HCT116 (cell line): ENCODE measurements around the gene ABHD10. TPM values are rescaled to one million over a fixed set of nuclear protein-coding genes. Genes with fewer than 3 reads are reported as not detected.
A peak's percentile ranks its signal among the peaks of the same experiment; 100 is the strongest.

Source experiments
- ATAC-seq: fragments of 200-7000 bp; cut with Tn5 transposase; 2 replicates; pipeline ENCODE4 v1.9.1; 2020; ENCODE audit warnings: mild to moderate bottlenecking, moderate library complexity
- BruUV-seq: library from RNA; stranded (reverse); fragments of 400-500 nt; replicated peaks from 2 replicates; lab custom pipeline; 2021; lab: Mats Ljungman, UMichigan
- CTCF ChIA-PET: fragments of 300-600 bp; sonication (Branson Sonifier 250); formaldehyde crosslinking; loops from one replicate; lab custom pipeline; 2021; ENCODE audit warnings: antibody characterized with exemption; lab: Charles Lee
- POLR2A ChIA-PET: fragments of 300-600, 350-600 bp; sonication (Branson Sonifier 250); formaldehyde crosslinking; loops from one replicate; lab custom pipeline; 2021; ENCODE audit warnings: antibody characterized with exemption; lab: Charles Lee
- RAD21 ChIA-PET, 2 experiments: fragments of 300-600 bp; sonication (Branson Sonifier 250); formaldehyde crosslinking; loops; one replicate each; lab custom pipeline; 2023; ENCODE audit warnings: low total read pairs in 2 of 2; ENCODE audit not compliant: uncharacterized antibody in 2 of 2, unreplicated experiment in 2 of 2, low non-redundant PET in 1 of 2; lab: Charles Lee
- DNase-seq: peaks from one replicate; pipeline ENCODE4 v3.0.0-alpha.2; 2010; ENCODE audit warnings: low read depth, low spot score
- H2AFZ ChIP-seq: fragments of 200-600 bp; shearing (Covaris generic), sonication (generic); 2 replicates; pipeline ENCODE4 v1.6.1; 2017; ENCODE audit warnings: low read depth, mixed run types, mixed read lengths, antibody characterized with exemption, low read length; ENCODE audit not compliant: poor library complexity, severe bottlenecking
- H3K27ac ChIP-seq: 2 replicates; pipeline ENCODE4 v1.5.1; 2012; ENCODE audit warnings: low read depth, low read length
- H3K27me3 ChIP-seq: fragments of 200-600 bp; sonication (generic); 2 replicates; pipeline ENCODE4 v1.6.1; 2016; ENCODE audit warnings: mixed run types, low read length, mixed read lengths; ENCODE audit not compliant: insufficient read depth
- H3K36me3 ChIP-seq, 2 experiments: fragments of 200-500 bp in 1 of 2; fragments of 200-600 bp in 1 of 2; sonication (Bioruptor generic) in 1 of 2; sonication (generic) in 1 of 2; 2 replicates each; pipeline versions ENCODE4 v1.5.1 to v1.6.1; 2014 to 2016; ENCODE audit warnings: low read length in 2 of 2, inconsistent platforms in 1 of 2, mixed read lengths in 1 of 2, mixed run types in 1 of 2; ENCODE audit not compliant: insufficient read depth in 2 of 2, control insufficient read depth in 1 of 2
- H3K4me1 ChIP-seq, 2 experiments: fragments of 200-600 bp in 1 of 2; sonication (generic) in 1 of 2; 2 replicates each; pipeline versions ENCODE4 v1.5.1 to v1.6.1; 2012 to 2017; ENCODE audit warnings: low read length in 2 of 2, inconsistent platforms in 1 of 2, mild to moderate bottlenecking in 1 of 2, mixed read lengths in 1 of 2, mixed run types in 1 of 2, moderate library complexity in 1 of 2; ENCODE audit not compliant: insufficient read depth in 2 of 2, control insufficient read depth in 1 of 2
- H3K4me2 ChIP-seq: fragments of 200-600 bp; sonication (generic); 2 replicates; pipeline ENCODE4 v1.6.1; 2017; ENCODE audit warnings: mixed run types, low read length, mixed read lengths
- H3K4me3 ChIP-seq, 2 experiments: fragments of 200-600 bp in 1 of 2; sonication (generic) in 1 of 2; replicated peaks in 1 of 2; 2 replicates each; pipeline ENCODE4 v1.5.1; 2011 to 2016; ENCODE audit warnings: low read length in 2 of 2, control low read depth in 1 of 2, low read depth in 1 of 2, mild to moderate bottlenecking in 1 of 2, mixed read lengths in 1 of 2, mixed run types in 1 of 2
- H3K79me2 ChIP-seq: fragments of 200-600 bp; sonication (generic); 2 replicates; pipeline ENCODE4 v1.6.1; 2017; ENCODE audit warnings: mild to moderate bottlenecking, mixed run types, low read length, moderate library complexity, mixed read lengths; ENCODE audit not compliant: insufficient read depth
- H3K9ac ChIP-seq: fragments of 200-600 bp; sonication (generic); 2 replicates; pipeline ENCODE4 v1.6.1; 2016; ENCODE audit warnings: low read length, mixed read lengths
- H3K9me2 ChIP-seq: fragments of 200-600 bp; sonication (generic), shearing (Covaris generic); 2 replicates; pipeline ENCODE4 v1.6.1; 2017; ENCODE audit warnings: mixed run types, mild to moderate bottlenecking, moderate library complexity; ENCODE audit not compliant: insufficient read depth
- H3K9me3 ChIP-seq, 2 experiments: fragments of 200-500 bp in 1 of 2; fragments of 200-600 bp in 1 of 2; sonication (Bioruptor generic) in 1 of 2; sonication (generic) in 1 of 2; 2 replicates each; pipeline ENCODE4 v1.6.1; 2014 to 2017; ENCODE audit warnings: low read length in 2 of 2, mixed read lengths in 2 of 2, inconsistent platforms in 1 of 2, low read depth in 1 of 2, mild to moderate bottlenecking in 1 of 2, mixed run types in 1 of 2, moderate library complexity in 1 of 2; ENCODE audit not compliant: control insufficient read depth in 1 of 2, insufficient read depth in 1 of 2
- H4K20me1 ChIP-seq: fragments of 200-600 bp; sonication (generic), shearing (Covaris generic); 2 replicates; pipeline ENCODE4 v1.6.1; 2017; ENCODE audit warnings: mixed run types, mild to moderate bottlenecking, moderate library complexity; ENCODE audit not compliant: insufficient read depth
- EZH2 ChIP-seq: fragments of 200-600 bp; sonication (generic); IDR thresholded peaks from 2 replicates; pipeline ENCODE4 v1.6.1; 2017; ENCODE audit warnings: antibody characterized with exemption, mixed run types
- EZH2phosphoT487 ChIP-seq: fragments of 200-600 bp; IDR thresholded peaks from 2 replicates; pipeline ENCODE4 v1.6.1; 2018; ENCODE audit warnings: antibody characterized with exemption, borderline replicate concordance
- POLR2A ChIP-seq: IDR thresholded peaks from 2 replicates; pipeline ENCODE4 v1.7.0; 2011; ENCODE audit warnings: borderline replicate concordance; ENCODE audit not compliant: insufficient read depth, insufficient read length; ENCODE audit errors: extremely low read depth
- RAD21 ChIP-seq: IDR thresholded peaks from 2 replicates; pipeline ENCODE4 v1.6.1; 2012; ENCODE audit warnings: low read depth, mild to moderate bottlenecking
- YY1 ChIP-seq: IDR thresholded peaks from 2 replicates; pipeline ENCODE4 v1.6.1; 2011; ENCODE audit warnings: low read length, low read depth, moderate library complexity, mild to moderate bottlenecking; ENCODE audit not compliant: insufficient replicate concordance; ENCODE audit errors: extremely low read depth
- ZFX ChIP-seq: fragments of 450-650 bp; IDR thresholded peaks from 2 replicates; pipeline ENCODE4 v1.6.1; 2017
- intact Hi-C: fragments of 100-400 bp; cut with micrococcal nuclease; formaldehyde crosslinking; loops from 2 replicates; pipeline ENCODE4 v1.10.0; 2022
- total RNA-seq: library from RNA; stranded (reverse); gene quantifications from one replicate; pipeline ENCODE4 v1.2.1, GENCODE V29; 2021; ENCODE audit not compliant: unreplicated experiment
- TF ChIP-seq, protein P1 (sequence below), 3 experiments: fragments of 200-600 bp in 1 of 3; sonication (generic) in 1 of 3; IDR thresholded peaks in 2 of 3; conservative IDR thresholded peaks in 1 of 3; 2 replicates each; pipeline ENCODE4 v1.5.1; 2012 to 2017; ENCODE audit warnings: low read depth in 2 of 3, low read length in 2 of 3, antibody characterized with exemption in 1 of 3, borderline replicate concordance in 1 of 3, control low read depth in 1 of 3, mild to moderate bottlenecking in 1 of 3, mixed read lengths in 1 of 3, mixed run types in 1 of 3, moderate library complexity in 1 of 3; ENCODE audit not compliant: insufficient read depth in 1 of 3
- TF ChIP-seq, protein P2 (sequence below): IDR thresholded peaks from 2 replicates; pipeline ENCODE4 v1.6.1; 2012

Gene ABHD10
- total RNA-seq, 1 experiment from 2014 or later = 295 TPM

DNA sequence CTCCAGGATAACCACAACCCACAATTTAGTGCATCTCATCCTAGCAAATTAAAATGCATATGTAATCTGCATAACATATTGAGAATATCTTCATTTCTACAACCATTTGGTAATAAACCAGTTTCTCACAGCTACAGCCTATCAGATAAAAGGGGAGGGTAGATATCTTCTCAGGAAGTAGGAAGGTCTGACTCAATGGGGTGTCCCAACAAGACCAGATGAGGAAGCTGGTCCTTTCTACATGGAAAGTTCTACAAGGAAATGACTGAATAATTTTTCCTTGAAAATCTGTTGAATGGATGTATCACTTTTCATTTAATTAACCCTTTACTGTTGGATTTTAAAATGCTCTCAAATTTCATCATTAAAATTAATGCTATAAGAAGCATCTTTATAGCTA is 38.3 kb downstream of the ABHD10 start:
- RAD21 ChIA-PET = no interaction called here
- no peak overlapping the region for H3K4me2 ChIP-seq
- DNase-seq = no peak
- ATAC-seq = no peak
- H3K27me3 ChIP-seq = no peaks in the 10 kb centered on the region
- intact Hi-C loops = no loop called here
- no peaks in the 10 kb centered on the region for H4K20me1 ChIP-seq
- H3K27ac ChIP-seq = no peak overlapping the region
- H3K4me3 ChIP-seq = no peak overlapping the region
- H3K9me3 ChIP-seq = no peaks in the 10 kb centered on the region
- POLR2A ChIA-PET = interaction anchor here (1.4 kb wide), 1 partner anchor 38 kb away, joined by 3 read pairs; the partner anchor contains the start of gene ABHD10
- no peaks in the 10 kb centered on the region for H3K79me2 ChIP-seq
- peaks cover 0 to 11% of the 10 kb centered on the region in 2 experiments; a peak in 2 of 4 replicates for H3K4me1 ChIP-seq
- TF ChIP-seq EZH2 (no peak), RAD21 (no peak), POLR2A (no peak), ZFX (no peak), EZH2phosphoT487 (no peak)
- TF ChIP-seq, protein P1, sequence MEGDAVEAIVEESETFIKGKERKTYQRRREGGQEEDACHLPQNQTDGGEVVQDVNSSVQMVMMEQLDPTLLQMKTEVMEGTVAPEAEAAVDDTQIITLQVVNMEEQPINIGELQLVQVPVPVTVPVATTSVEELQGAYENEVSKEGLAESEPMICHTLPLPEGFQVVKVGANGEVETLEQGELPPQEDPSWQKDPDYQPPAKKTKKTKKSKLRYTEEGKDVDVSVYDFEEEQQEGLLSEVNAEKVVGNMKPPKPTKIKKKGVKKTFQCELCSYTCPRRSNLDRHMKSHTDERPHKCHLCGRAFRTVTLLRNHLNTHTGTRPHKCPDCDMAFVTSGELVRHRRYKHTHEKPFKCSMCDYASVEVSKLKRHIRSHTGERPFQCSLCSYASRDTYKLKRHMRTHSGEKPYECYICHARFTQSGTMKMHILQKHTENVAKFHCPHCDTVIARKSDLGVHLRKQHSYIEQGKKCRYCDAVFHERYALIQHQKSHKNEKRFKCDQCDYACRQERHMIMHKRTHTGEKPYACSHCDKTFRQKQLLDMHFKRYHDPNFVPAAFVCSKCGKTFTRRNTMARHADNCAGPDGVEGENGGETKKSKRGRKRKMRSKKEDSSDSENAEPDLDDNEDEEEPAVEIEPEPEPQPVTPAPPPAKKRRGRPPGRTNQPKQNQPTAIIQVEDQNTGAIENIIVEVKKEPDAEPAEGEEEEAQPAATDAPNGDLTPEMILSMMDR (IDR thresholded peaks at IDR 0.05 in 2 of 3, conservative IDR thresholded peaks at IDR 0.05 in 1 of 3; ENCODE audit: borderline replicate concordance in 1 of 3, insufficient read depth in 1 of 3, low read depth in 2 of 3, low read length in 2 of 3) = no peak
- no peaks in the 10 kb centered on the region; a peak in 1 of 4 replicates for H3K36me3 ChIP-seq
- H3K9ac ChIP-seq = no peak overlapping the region
- CTCF ChIA-PET = interaction anchor here (1.0 to 1.7 kb wide), 3 partner anchors 9 to 28 kb away, joined by 3 to 6 read pairs (median 4); no protein-coding TSS in a partner anchor
- BruUV-seq = no TSS peak
- H2AFZ ChIP-seq = peak overlapping the region; percentile 20
- no peaks in the 10 kb centered on the region for H3K9me2 ChIP-seq

DNA sequence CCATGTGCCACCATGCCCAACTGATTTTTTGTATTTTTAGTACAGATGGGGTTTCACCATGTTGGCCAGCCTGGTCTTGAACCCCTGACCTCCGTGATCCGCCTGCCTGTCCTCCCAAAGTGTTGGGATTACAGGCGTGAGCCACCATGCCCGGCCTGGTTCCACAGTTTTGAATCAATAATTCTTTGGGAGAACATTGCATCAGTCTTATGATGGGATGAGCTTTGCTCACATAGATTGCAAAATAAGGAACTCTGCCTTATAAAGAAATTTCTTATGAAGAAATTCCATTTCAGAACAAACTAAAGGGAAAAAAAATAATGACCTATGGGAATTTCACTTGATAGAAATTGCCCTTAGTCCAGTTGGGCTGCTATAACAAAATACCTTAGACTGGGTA is 39.9 kb downstream of the ABHD10 start:
- no peak overlapping the region for H3K4me2 ChIP-seq
- H3K4me1 ChIP-seq = peaks cover 0 to 4% of the 10 kb centered on the region in 2 experiments; a peak in 2 of 4 replicates
- H3K79me2 ChIP-seq = no peaks in the 10 kb centered on the region
- no peak for ATAC-seq
- H3K4me3 ChIP-seq = no peak overlapping the region
- no peak for TF ChIP-seq ZFX
- TF ChIP-seq YY1 = no peak
- TF ChIP-seq, protein P2, sequence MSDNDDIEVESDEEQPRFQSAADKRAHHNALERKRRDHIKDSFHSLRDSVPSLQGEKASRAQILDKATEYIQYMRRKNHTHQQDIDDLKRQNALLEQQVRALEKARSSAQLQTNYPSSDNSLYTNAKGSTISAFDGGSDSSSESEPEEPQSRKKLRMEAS = no peak
- TF ChIP-seq, protein P1 (IDR thresholded peaks at IDR 0.05 in 2 of 3, conservative IDR thresholded peaks at IDR 0.05 in 1 of 3; ENCODE audit: borderline replicate concordance in 1 of 3, insufficient read depth in 1 of 3, low read depth in 2 of 3, low read length in 2 of 3) = no peak
- POLR2A ChIA-PET = interaction anchor here (1.4 kb wide), 1 partner anchor 40 kb away, joined by 3 read pairs; the partner anchor contains the start of gene ABHD10
- H3K9me2 ChIP-seq = no peaks in the 10 kb centered on the region
- H3K27ac ChIP-seq = no peak overlapping the region
- RAD21 ChIA-PET = no interaction called here
- H3K36me3 ChIP-seq = no peaks in the 10 kb centered on the region; a peak in 1 of 4 replicates
- H3K9me3 ChIP-seq = no peaks in the 10 kb centered on the region
- intact Hi-C loops = no loop called here
- CTCF ChIA-PET = interaction anchor here (1.0 kb wide), 1 partner anchor 16 kb away, joined by 3 read pairs; no protein-coding TSS in a partner anchor
- no TSS peak for BruUV-seq
- no peaks in the 10 kb centered on the region for H3K27me3 ChIP-seq
- H4K20me1 ChIP-seq = no peaks in the 10 kb centered on the region
- DNase-seq = no peak
- H3K9ac ChIP-seq = no peak overlapping the region
- no peak overlapping the region for H2AFZ ChIP-seq
